ENCODE results near the gene ZBTB20. TPM values are rescaled to one million over a fixed set of nuclear protein-coding genes. Genes with fewer than 3 reads are reported as not detected.

ZBTB20 gene
- total RNA-seq, 2 experiments from 2014 or later = 5.1 to 5.3 TPM

GRCh38 chr3:114958930-114959329 is 188.2 kb downstream of the ZBTB20 start:
- no peak overlapping the region for H3K27ac Mint-ChIP-seq
- peaks cover 14% of the 10 kb centered on the region for H3K9me3 Mint-ChIP-seq
- H3K36me3 Mint-ChIP-seq (ENCODE audit: low read depth) = peaks cover 23% of the 10 kb centered on the region
- no peak for TF ChIP-seq CTCF (IDR thresholded peaks at IDR 0.05)
- ChIA-PET CTCF (no interaction called here), POLR2A (no interaction called here)
- no peak for ATAC-seq
- intact Hi-C loops (cut with micrococcal nuclease) = no loop called here
- H3K4me3 Mint-ChIP-seq = no peak overlapping the region
- no peaks in the 10 kb centered on the region for H3K27me3 Mint-ChIP-seq
- no peak for DNase-seq
- H3K4me1 Mint-ChIP-seq (ENCODE audit: low read depth) = no peaks in the 10 kb centered on the region

DNA sequence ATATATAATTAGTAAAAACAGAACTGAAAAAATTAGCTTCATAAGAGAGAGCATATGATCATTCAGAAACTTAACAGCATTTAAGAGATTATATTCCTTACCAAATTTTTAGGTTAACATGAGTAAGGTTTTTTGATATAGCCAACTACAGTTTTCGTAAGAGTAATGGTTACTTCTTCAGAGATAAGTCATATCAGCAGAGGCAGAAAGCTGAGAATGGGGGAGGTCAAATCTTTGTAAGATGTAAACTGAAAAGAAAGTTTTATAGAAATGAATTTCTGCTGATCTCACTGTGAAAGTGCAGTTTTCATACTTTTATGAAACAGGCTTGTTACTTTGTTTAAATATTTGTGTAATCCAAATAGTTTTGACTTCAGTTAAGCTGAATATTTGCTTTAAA is 193.3 kb downstream of the ZBTB20 start:
- no peak overlapping the region for H3K27ac Mint-ChIP-seq
- POLR2A ChIA-PET = no interaction called here
- H3K4me1 Mint-ChIP-seq (ENCODE audit: low read depth) = peaks cover 4% of the 10 kb centered on the region
- CTCF ChIA-PET = interaction anchor here (1.0 kb wide), 1 partner anchor 61 kb away, joined by 3 read pairs; no protein-coding TSS in a partner anchor
- H3K36me3 Mint-ChIP-seq (ENCODE audit: low read depth) = peaks cover 37% of the 10 kb centered on the region
- no peak for TF ChIP-seq CTCF (IDR thresholded peaks at IDR 0.05)
- peaks cover 27% of the 10 kb centered on the region for H3K9me3 Mint-ChIP-seq
- H3K4me3 Mint-ChIP-seq = no peak overlapping the region
- intact Hi-C loops (cut with micrococcal nuclease) = no loop called here
- no peaks in the 10 kb centered on the region for H3K27me3 Mint-ChIP-seq
- DNase-seq (no peak), ATAC-seq (no peak)

- peaks cover 4% of the 10 kb centered on the region for H3K4me1 Mint-ChIP-seq (ENCODE audit: low read depth)
- no peak for TF ChIP-seq CTCF (IDR thresholded peaks at IDR 0.05)
- H3K36me3 Mint-ChIP-seq (ENCODE audit: low read depth) = peaks cover 35% of the 10 kb centered on the region
- ATAC-seq (no peak), DNase-seq (no peak)
- peaks cover 27% of the 10 kb centered on the region for H3K9me3 Mint-ChIP-seq
- no peak overlapping the region for H3K27ac Mint-ChIP-seq
- no peaks in the 10 kb centered on the region for H3K27me3 Mint-ChIP-seq
- ChIA-PET CTCF (interaction anchor here (1.0 kb wide), 1 partner anchor 61 kb away, joined by 3 read pairs; no protein-coding TSS in a partner anchor), POLR2A (no interaction called here)
- intact Hi-C loops (cut with micrococcal nuclease) = no loop called here
- H3K4me3 Mint-ChIP-seq = no peak overlapping the region
These were observed 193.8 kb downstream of the ZBTB20 start for GRCh38 chr3:114953215-114953799.

DNA sequence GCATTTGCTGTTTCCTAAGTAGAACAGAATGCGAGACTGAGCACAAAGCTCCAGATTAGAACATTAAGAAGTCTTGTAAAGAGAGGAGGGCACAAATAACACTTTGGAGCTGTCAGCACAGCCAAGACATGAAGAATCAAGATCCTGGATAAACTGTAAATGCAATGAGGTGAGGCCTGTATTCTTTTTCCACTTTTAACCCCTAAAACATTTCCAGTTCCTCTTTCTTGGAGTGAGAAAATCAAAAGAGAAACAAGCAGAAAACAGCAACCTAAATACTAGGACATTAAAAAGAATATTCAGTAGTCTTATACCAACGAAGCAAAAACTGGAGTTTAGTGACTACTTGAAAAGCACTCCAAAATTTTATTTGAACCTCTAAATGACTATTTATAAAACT is 204.3 kb downstream of the ZBTB20 start:
- H3K36me3 Mint-ChIP-seq (ENCODE audit: low read depth) = peaks cover 15% of the 10 kb centered on the region
- peaks cover 4% of the 10 kb centered on the region for H3K9me3 Mint-ChIP-seq
- ChIA-PET POLR2A (no interaction called here), CTCF (no interaction called here)
- H3K4me3 Mint-ChIP-seq = no peak overlapping the region
- TF ChIP-seq CTCF (IDR thresholded peaks at IDR 0.05) = no peak
- intact Hi-C loops (cut with micrococcal nuclease) = no loop called here
- H3K27me3 Mint-ChIP-seq = no peaks in the 10 kb centered on the region
- no peak for DNase-seq
- H3K27ac Mint-ChIP-seq = no peak overlapping the region
- ATAC-seq = no peak
- peaks cover 6% of the 10 kb centered on the region for H3K4me1 Mint-ChIP-seq (ENCODE audit: low read depth)

DNA sequence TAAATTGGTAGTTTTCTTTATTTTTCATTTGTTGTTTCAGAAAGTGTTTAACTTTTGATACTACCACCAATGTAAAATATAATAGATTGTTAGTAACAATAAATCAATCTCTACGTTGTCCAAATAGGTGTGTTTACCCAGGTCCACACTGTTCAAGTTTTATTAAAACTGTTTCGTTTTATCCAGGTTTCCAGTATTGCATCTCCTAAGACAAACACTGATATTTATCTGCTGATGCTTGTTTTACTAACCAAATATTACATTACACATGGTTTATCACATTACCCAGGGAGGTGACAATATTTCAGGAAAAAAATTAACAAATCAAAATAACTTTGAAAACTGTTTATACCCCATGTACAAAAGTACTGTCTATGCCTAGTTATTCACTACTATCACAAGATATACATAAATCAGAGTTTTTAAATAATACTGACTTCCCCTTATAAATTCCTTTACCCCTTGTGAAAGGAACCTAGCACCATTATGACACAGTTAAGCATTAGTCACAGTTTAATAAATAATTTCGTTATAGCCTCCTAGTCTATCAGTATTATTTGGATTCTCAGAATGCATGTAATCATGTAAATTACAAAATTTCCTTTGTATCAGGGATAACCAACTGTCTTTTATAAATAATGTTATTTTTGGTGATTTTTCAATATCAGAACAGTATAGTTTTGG is 205.3 kb downstream of the ZBTB20 start:
- POLR2A ChIA-PET = no interaction called here
- no peak for ATAC-seq
- intact Hi-C loops (cut with micrococcal nuclease) = no loop called here
- no peak for TF ChIP-seq CTCF (IDR thresholded peaks at IDR 0.05)
- Mint-ChIP-seq H3K4me3 (no peak overlapping the region), H3K27me3 (no peaks in the 10 kb centered on the region), H3K4me1 (ENCODE audit: low read depth) (peaks cover 6% of the 10 kb centered on the region), H3K9me3 (peaks cover 3% of the 10 kb centered on the region), H3K36me3 (ENCODE audit: low read depth) (peaks cover 15% of the 10 kb centered on the region), H3K27ac (no peak overlapping the region)
- no peak for DNase-seq
- CTCF ChIA-PET = no interaction called here

Data from activated CD8-positive, alpha-beta T cell treated with anti-CD3 and anti-CD28 coated beads for 36 hours (primary cell).